Stimulated activated CD4-positive, alpha-beta T cell treated with anti-CD3 and anti-CD28 coated beads, Interleukin-12 subunit alpha, Interleukin-12 subunit beta, amount 100 ng/mL, for 24 hours (primary cell): ENCODE data around the gene TIGD6.
"Not testable (repeated sequence)": the region's sequence is repeated elsewhere in the genome, so short reads cannot be mapped to it uniquely, and the experiment has no call there.

Source experiments
- DNase-seq, 2 experiments: peaks; one replicate each; pipeline ENCODE4 v3.0.0-alpha.2; 2020; ENCODE audit warnings: low read depth in 2 of 2

Gene TIGD6

DNA sequence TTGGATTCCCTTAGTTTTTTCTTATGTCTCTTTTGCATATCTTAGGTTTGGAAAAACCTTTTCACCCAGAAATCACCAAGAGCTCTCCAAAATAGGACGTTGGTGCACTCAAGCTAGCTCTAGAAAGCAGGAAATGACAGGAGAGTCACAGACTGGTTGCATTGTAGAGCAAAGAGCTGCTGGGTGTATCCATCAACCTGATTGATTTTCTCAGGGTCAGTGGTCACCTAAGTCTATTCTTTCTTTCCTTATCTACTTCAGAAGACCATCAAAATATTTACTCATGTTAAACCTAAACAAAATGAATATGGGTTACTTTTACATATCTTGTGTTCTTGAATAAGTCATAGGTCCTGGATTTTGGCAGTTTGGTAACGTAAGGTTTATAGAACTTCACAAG, 25.0 kb downstream of the TIGD6 start:
- DNase-seq = no peak

DNA sequence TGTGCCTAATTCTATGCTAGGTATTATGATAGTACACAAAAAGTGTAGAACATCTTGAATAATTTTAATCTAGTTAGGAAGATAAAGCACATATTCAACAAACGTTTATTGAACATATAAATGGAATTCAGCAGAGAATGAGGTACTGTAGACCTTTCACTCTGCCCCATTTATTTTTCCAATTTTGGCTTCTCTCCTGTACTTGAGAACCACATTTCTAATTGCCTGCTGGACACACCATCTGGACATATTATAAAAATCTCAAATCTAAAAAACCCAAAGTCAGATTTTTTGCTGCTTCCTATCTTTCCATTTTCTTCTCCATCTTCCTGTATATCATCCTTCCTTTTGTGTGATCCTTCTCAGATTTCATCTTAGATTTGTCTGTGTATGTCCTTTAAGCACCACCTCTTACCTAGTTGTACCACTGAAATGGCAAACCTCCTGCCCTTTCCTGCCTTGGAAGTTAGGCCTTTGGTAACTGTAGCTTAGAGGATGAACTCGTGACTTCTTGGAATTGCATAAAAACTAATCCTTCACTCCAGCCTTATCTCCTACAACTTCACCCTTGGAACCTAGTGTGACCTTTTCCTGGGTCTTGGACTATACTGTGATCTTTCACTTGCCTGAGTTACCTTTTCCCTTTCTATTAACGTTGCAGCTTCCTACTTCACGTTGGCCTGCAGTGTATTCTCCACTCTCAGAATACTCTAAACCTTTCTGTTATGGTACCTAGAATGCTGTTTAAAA, 31.1 kb downstream of the TIGD6 start:
- DNase-seq = no peak

DNA sequence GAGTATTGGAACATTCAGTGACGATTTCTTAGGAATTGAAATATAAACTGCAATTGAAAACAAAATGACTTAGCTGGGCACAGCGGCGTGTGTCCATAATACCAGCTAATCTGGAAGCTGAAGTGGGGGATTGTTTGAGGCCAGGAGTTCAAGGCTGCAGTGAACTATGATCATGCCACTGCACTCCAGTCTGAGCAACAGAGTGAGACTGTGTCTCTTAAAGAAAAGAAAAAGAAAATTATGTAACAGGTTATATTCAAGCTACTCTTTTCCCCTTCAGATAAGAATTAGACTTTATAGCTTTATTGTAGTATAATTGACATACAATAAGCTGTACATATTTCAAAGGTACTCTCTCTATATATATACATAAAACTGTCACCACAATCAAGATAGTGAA, 33.5 kb downstream of the TIGD6 start:
- no peak for DNase-seq

DNA sequence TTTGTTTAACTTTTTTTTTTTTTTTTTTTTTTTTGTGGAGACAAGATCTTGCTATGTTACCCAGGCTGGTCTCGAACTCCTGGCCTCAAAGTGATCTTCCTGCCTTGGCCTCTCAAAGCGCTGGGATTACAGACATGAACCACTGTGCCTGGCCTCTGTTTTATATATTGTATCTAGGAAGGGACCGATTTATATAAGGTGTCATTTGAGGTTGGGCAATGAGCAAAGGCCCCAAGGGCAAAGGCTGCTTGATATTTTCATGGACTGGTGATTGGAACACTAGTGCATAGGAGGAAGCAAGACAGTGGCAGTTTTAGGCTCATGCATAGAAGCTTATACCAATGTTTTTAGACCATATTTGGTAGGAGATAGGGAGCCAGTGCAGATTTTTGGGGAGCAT, 36.7 kb downstream of the TIGD6 start:
- no peak for DNase-seq

DNA sequence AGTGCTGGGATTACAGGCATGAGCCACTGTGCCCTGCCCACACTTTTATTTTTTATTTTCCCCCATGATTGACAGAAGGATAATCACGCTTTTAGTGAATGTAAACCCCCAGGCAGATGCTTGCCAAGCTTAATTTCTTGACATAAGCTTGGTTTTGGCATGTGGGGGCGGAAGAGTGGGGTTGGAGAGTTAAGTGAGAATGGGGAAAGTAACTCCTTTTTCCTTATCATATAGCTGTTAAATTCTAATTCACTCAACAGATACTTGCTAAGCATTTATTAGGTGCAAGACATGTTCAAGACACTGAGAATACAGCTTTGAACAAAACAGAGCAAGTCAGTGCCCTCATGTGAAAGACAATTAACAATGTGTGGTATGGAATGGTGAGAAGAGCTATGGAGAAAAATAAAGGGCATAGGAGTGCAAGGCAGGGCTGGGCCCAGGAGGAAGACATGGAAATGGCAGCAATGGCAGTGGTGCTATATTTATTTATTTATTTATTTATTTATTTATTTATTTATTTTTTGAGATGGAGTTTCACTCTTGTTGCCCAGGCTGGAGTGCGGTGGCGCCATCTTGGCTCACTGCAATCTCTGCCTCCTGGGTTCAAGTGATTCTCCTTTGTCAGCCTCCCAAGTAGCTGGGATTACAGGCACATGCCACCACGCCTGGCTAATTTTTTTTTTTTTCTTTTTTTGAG, 37.7 kb downstream of the TIGD6 start:
- no peak for DNase-seq

DNA sequence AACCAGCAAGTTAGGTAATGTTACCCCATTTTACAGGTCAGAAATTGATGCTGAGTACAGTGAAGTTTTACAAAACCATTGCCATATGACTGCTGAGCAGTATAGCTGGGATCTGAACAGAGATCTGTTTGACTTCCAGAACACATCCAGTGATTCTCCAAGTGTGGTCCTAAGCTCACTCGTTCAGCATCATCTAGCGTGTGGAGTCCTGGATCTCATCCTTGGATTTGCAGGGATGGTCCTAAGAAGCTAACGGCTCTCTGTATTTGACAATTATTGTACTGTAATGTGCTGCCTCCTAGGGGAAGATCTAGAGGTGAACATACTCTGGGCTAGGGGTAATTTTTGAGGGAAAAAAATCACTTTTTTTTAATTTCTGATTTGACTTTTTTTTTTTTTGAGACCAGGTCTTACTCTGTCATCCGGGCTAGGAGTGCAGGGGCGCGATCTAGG, 38.5 kb downstream of the TIGD6 start:
- no peak for DNase-seq

DNA sequence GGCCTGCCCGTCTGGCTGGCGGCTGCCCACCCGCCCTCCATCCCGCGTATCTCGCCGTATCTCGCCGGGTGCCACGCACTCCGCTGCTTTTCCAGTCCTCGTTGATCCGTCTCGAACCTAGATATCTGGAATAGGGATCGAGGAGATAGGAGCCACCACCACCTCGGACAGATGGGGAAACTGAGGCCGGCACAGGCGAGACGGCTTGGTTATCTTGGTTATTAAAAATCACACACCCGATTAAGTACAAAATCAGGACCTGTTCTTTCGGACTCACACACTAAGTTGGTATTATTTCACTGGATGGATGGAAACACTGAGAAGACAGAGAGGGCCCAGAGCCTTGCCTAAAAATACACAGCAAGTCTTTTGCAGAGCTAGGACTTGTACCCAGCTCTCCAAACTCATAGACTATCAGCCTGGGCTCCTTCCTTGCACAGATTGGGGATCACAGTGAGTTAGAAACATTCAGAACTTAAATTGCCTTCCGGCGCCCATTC, 39.2 kb downstream of the TIGD6 start:
- no peak for DNase-seq

DNA sequence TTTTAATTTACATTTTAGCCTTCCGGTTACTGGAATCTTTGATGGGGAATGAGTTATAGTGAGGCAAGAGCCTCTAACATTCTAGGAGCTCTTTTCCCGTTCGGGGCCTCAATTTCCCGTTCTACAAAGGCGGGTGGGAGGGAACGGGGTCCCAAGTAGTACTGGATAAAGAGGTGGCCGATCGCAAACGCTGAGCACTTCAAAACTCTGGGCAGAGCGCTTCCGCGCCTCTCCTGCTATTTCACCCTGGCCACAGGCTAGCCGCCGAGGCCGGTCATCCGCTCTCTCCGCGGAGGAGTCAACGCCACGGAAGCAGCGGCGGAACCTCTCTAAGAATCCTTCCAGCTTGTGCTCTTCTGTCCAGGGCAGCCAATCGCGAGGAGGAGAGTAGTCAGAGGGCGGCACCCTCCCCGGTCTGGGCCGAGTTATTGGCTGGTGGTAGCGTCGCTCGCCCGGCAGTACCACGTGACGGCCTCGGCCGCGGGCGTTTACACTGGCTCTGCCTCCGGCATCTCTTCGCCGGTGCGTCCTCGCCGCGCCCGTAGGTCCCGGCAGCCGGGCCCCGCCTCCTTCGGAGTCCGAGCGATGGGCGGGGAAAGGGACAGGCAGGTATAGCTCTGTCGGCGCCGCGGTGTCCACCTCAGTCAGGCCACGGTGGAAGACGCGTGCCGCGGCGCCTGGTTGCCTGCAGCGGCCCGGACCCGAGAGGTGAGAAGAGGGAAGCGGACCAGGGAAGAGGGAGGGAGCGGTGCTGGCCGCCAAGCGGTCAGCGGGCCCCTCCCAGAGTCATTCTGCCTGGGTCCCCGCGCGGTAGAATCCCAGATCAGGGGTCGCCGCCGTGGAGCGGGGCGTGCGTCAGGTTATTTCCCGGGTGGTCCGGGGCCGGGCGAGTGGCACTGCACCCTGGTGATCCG, 39.9 kb downstream of the TIGD6 start, which contains the start of gene SLC26A2:
Gene SLC26A2 (plus strand): TSS at position 487 of the 914 bp plus-strand sequence. CDS start 16,895 bp downstream, outside the sequence.
- peak; percentile 87 to 91 for DNase-seq

DNA sequence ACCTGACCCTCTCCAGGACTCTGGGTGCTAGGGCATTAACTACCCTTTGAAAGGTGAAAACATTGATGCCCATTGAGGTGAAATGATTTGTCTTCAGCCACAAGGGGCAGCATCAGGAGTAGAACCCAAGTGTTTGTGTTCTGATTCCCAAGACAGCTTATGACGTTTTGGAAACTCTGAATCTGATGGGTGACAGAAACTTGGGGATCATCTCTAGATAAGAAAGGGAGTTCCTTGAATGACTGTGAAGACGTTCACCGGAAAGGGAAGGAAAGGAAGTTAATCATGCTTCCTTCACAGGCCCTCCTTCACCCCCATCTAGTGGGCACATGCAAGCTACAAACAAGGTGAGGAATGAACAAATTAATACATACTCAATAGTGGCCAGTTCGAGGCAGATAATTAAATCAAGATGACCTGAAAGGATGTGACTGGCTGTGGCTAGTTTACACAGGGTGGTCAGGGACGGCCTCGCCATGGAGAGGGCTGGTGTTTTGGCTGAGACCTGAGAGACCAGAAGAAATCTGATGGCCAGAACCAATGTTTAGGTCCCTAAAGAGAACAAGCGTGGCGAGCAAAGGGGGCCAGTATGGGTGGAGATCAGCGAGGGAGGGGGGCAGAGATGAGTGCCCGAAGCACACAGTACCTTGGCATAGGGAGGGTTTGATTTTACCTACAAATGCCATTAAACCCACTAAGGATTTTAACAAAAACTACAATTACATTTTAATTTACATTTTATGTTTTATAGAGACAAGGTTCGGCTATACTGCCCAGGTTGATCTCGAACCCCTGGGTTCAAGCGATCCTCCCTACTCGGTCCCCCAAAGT, 40.8 kb downstream of the TIGD6 start:
- DNase-seq = peak in 1 of 2 experiments; percentile 25

DNA sequence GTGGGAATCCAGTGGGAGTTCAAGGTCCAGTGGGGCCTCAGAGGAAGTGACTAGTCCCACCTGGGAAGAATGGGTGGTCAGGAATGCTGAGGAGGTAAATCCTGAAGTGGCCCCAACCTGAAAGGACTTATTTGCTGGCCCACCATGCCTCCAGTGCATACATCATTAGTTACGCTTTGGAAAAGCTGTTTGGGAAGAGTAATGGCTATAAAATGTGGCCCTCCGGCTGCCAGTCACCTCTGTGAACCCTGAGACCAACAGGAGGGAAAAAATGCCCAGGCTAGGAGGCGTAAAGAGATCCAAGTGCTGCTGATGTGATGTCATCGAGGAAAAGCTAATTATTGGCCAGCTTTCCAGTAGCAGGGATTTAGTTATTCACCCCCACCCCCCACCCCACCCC, 42.6 kb downstream of the TIGD6 start:
- no peak for DNase-seq

DNA sequence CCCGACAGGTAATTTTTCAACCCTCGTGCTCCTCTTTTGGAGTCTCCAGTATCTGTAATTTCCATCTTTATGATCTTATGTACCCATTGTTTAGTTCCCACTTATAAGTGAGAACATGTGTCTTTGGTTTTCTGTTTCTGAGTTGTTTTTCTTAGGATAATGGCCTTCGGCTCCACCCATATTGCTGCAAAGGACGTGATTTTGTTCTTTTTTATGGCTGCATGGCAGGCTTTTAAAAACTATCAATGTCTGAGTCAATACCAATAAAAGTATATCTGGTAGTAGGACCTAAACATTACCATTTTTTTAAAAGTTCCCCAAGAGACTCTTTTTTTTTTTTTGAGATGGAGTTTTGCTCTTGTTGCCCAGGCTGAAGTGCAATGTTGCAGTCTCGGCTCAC, 43.8 kb downstream of the TIGD6 start:
- no peak for DNase-seq

DNA sequence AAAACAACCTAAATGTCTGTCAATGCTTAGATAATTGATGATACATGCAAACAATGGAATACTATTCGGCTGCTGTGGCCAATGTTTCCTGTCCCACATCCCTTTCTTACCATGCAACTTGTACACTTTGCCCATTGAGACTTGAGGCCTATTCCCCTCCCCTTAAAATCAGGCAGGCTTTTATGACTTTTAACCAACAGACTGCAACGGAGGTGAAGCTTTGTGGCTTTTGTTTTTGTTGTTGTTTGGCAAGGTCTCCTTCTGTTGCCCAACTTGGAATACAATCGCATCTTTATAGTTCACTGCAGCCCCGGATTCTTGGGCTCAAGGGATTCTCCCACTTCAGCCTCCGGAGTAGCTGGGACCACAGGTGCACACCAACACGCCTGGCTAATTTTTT, 45.7 kb downstream of the TIGD6 start:
- no peak for DNase-seq

DNA sequence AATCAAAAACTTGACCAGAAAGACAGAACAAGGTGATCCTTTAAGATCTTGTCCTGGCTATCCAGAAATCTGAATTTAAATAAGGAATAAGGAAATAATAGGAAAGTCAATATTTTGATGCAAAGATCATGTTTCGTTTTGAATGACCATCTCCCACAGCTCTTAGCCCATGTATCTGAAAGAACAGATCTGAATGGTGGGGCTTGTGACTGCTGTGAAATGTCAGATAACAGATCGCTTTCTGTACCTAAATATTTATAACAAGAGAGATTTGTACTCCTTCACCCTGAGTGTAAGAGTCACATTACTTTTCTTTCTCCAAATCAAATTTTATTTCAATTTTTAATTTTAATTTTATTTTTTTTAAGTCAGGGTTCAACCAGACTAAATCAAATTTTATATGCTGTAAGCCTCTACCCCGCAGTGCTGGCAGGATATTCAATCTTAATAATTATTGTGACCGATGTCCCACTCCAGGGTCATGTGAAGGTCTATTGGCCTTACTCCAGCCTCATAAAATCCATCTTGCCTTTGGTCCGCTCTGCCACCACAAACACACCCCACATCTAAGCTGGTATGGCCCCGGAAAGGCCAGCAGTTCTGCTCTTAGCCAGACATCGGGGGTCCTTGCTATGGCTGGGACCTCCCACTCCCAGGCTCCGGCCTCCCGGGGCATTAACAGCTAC, 46.9 kb downstream of the TIGD6 start:
- DNase-seq = no peak

DNA sequence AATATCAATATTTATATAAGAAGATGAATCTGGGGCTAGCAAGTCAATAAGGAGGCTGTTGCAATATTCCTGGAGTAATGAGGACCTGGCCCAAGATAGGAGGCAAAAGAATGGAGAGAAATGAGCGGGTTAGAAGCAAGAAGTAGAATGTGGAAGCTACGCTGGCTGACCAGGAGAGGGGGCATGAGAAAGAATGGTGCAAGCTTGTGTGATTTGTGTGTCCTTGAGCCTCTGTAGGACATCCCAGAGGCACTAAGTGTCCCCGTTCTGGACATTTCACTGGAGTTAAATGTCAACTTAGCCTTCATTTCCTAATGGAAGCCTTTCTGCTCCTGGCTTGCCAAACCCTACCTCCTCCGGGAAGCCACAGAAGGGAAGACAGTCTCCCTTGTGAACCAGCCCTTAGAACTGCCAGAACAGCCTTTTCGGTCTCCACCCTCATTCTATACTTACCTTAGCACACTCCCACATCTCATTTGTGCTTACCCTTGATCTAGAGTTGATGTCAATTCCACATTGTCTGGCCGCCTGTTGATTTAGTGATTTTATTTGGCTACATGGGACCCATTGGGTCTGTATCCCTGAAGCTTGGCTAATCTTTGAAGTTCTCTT, 49.2 kb downstream of the TIGD6 start:
- no peak for DNase-seq

DNA sequence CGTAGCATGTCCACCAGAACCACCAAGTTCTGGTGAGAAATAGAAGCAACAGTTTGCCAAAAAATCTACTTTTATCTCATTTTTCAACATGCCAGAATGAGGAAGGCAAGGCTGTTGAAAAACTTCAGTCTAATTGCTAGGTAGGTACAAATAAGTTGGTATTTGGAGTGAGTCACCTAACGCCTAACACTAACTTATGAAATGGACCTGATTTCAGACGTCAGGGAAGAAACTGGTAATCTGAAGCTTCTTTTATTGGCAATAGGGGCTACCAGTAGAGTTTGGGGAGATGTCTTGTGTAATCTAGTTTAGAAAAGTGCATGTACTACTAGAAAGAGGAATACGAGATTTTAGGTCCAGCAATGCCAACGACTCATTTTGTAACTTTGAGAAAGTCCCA, 51.5 kb downstream of the TIGD6 start:
- DNase-seq = no peak

DNA sequence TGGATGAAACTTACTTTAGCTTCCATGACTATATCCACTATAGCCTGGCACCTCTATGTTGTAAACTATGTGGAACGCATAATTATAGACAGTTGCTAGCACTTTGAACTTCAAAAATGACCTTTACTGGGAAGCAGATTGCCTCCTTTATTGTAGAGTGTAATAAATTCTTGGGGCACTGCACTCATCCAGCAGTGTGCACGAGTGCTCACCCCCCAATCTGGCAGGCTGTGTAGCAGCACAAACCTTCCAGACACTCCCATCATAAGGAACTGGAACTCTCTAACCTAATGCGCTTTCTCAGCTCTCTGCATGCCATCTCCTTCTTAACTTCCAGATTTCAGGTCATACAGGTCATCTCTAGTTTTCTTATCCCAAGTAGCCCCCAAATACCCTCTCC, 54.3 kb downstream of the TIGD6 start:
- no peak for DNase-seq

DNA sequence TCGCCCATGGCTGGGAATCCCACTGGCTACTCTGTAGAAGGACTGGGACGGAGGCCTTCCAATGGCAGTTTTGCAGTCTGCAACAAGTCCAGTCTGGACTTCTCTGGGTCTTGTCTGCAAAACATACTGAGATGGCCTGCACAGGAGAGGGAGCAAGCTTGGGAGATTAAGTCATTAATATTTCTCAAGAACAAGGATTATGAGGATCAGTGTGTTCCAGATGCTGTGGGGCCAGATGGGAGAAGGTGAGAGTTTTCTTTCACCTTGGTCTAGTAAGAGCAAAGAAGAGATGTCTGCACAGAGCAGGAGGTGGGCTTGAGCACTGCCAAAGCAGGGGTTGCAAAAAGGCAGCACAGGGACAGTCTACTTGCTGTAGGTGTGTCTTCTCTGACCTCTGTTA, 55.8 kb downstream of the TIGD6 start, which contains the start of gene PDE6A:
Gene PDE6A (minus strand): TSS at position 128 of the 400 bp plus-strand sequence. CDS start 120 bp downstream, at position 8.
- no peak for DNase-seq

DNA sequence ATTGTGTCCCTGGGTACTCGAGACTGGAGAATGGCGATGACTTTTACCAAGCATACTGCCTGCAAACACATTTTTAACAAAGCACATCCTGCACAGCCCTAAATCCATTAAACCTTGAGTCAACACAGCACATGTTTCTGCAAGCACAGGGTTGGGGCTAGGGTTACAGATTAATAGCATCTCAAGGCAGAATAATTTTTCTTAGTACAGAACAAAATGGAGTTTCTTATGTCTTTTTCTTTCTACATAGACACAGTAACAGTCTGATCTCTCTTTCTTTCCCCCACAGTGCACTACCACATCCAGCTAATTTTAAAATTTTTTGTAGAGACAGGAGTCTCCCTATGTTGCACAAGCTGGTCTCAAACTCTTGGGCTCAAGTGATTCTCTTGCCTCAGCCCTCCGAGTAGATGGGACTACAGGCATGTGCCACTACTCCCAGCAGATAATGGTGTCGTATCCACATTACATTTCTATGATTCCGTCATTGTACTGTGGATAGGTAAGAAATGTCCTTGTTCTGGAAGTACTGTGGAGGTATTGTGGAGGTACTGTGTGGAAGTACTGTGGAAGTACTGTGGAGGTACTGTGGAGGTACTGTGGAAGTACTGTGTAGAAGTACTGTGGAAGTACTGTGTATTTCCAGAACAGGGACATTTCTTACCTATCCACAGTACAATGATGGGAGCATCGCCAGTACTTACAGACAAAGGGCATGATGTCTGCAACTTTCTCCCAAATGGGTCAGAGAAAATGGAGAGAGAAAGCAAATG, 57.1 kb downstream of the TIGD6 start:
- DNase-seq = not testable (repeated sequence)
